GM18507 (cell line): ENCODE data around the gene GDF2.

ENCODE experiments used
- DNase-seq: peaks from one replicate; pipeline ENCODE4 v3.0.0; 2011; ENCODE audit warnings: low read depth; ENCODE audit not compliant: insufficient read length; ENCODE audit errors: extremely low spot score
- FAIRE-seq: peaks from 2 replicates; lab custom pipeline; 2011; peaks lifted over from hg19 to GRCh38; lab: Jason Lieb, UNC

GDF2 gene

GRCh38 chr10:47329855-47330254 lies 7.6 kb downstream of the GDF2 start:
- DNase-seq: no peak
- no peak for FAIRE-seq

GRCh38 chr10:47330366-47330765 lies 8.1 kb downstream of the GDF2 start:
- DNase-seq (no peak), FAIRE-seq (no peak)

- DNase-seq (no peak), FAIRE-seq (no peak)
Measured at GRCh38 chr10:47330804-47331203, 8.6 kb downstream of the GDF2 start.

- no peak for DNase-seq
Measured at GRCh38 chr10:47331491-47331890, 9.2 kb downstream of the GDF2 start.

GRCh38 chr10:47331954-47332353 lies 9.7 kb downstream of the GDF2 start:
- DNase-seq (no peak), FAIRE-seq (no peak)

More at GRCh38 chr10:47331491-47331890, 9.2 kb downstream of the GDF2 start:
- no peak for FAIRE-seq

- DNase-seq (no peak), FAIRE-seq (no peak)
Measured at GRCh38 chr10:47332371-47332770, 10.1 kb downstream of the GDF2 start.

- FAIRE-seq (no peak), DNase-seq (no peak)
Measured at GRCh38 chr10:47332946-47333345, 10.7 kb downstream of the GDF2 start.

- no peak for DNase-seq
- no peak for FAIRE-seq
Measured at GRCh38 chr10:47333532-47333931, 11.3 kb downstream of the GDF2 start.

GRCh38 chr10:47334466-47335295 lies 12.4 kb downstream of the GDF2 start:
- FAIRE-seq (no peak), DNase-seq (no peak)

GRCh38 chr10:47335906-47336305 lies 13.7 kb downstream of the GDF2 start:
- FAIRE-seq: no peak
- DNase-seq: no peak

GRCh38 chr10:47336387-47337134 lies 14.3 kb downstream of the GDF2 start:
- DNase-seq: no peak
- FAIRE-seq: no peak

GRCh38 chr10:47337310-47337709 lies 15.1 kb downstream of the GDF2 start:
- DNase-seq: no peak
- no peak for FAIRE-seq

GRCh38 chr10:47339186-47339735 lies 17.0 kb downstream of the GDF2 start:
- DNase-seq (no peak), FAIRE-seq (no peak)

GRCh38 chr10:47339759-47340607 lies 17.7 kb downstream of the GDF2 start:
- FAIRE-seq (no peak), DNase-seq (no peak)

- no peak for FAIRE-seq
- DNase-seq: peak; percentile 53
Measured at GRCh38 chr10:47340608-47341170, 18.4 kb downstream of the GDF2 start.

- no peak for FAIRE-seq
- no peak for DNase-seq
Measured at GRCh38 chr10:47344996-47345870, 23.0 kb downstream of the GDF2 start.

- FAIRE-seq (no peak), DNase-seq (no peak)
Measured at GRCh38 chr10:47346581-47347302, 24.5 kb downstream of the GDF2 start.

GRCh38 chr10:47347303-47347675 lies 25.0 kb downstream of the GDF2 start:
- DNase-seq: no peak
- no peak for FAIRE-seq
